ENCODE measurements around the gene MACROD2. TPM values are rescaled to one million over a fixed set of nuclear protein-coding genes. Genes with fewer than 3 reads are reported as not detected.

MACROD2 gene
- total and polyA plus RNA-seq, 2 of the 4 experiments (the other 2 are of a cell fraction), result not detected

DNA sequence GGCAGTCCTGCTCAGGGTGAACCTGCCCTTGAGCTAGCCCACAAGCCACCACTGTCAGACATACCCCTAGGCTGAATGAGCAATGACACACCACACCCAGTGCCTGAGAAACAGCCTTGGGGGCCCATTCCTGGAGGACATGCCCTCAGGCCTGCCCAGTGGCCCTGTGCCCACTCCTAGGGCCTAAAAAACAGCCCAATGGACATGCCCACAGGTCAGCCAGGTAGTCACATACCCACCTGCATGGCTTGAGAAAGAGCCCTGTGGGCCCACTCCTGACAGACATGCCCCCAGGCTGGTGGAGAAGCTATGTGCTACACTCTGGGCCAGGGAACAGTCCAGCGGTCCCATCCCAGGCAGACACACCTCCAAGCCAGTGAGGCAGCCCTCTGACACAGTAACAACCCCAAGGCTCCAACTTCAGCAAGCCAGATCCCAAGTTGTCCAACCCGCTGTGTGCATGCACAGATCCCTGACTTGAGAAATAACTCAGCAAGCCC is 2086.8 kb downstream of the MACROD2 start:
- Histone ChIP-seq H3K79me1 (ENCODE audit: low read depth in 1 of 2, low read length in 2 of 2) (no peaks in the 10 kb centered on the region), H3K4me1 (ENCODE audit: control insufficient read depth, insufficient read depth, low read length) (no peaks in the 10 kb centered on the region), H4K8ac (ENCODE audit: low read depth in 2 of 2, low read length in 2 of 2) (no peak overlapping the region), H3K9ac (ENCODE audit: low read depth, low read length) (no peak overlapping the region), H3K4ac (ENCODE audit: low read depth, low read length) (no peak overlapping the region), H2AK5ac (ENCODE audit: low read depth, low read length) (no peak overlapping the region), H2BK5ac (ENCODE audit: low read depth, low read length, poor library complexity, severe bottlenecking) (no peak overlapping the region), H2BK120ac (ENCODE audit: low read depth, low read length) (no peak overlapping the region), H3K27me3 (ENCODE audit: control insufficient read depth, insufficient read depth, low read length) (no peaks in the 10 kb centered on the region), H3K4me3 (ENCODE audit: insufficient read depth, low read depth, low read length) (no peak overlapping the region), H3K36me3 (ENCODE audit: control insufficient read depth, insufficient read depth, low read length) (no peaks in the 10 kb centered on the region), H3K4me2 (ENCODE audit: low read depth, low read length) (no peak overlapping the region), H3K18ac (ENCODE audit: low read depth, low read length) (no peak overlapping the region), H4K20me1 (ENCODE audit: insufficient read depth, low read length) (no peaks in the 10 kb centered on the region), H3K14ac (replicated peaks; ENCODE audit: low read depth, low read length) (no peak overlapping the region), H3K9me3 (ENCODE audit: control insufficient read depth, insufficient read depth, low read length) (peaks cover 9% of the 10 kb centered on the region), H2AFZ (replicated peaks; ENCODE audit: low read length, poor library complexity) (no peak overlapping the region), H3K9me1 (ENCODE audit: insufficient read depth, low read length) (no peaks in the 10 kb centered on the region), H2AK9ac (replicated peaks; ENCODE audit: low read depth, low read length, poor library complexity) (no peak overlapping the region), H4K91ac (ENCODE audit: insufficient read depth, low read depth, low read length) (no peak overlapping the region), H2BK15ac (ENCODE audit: low read depth, low read length) (no peak overlapping the region), H3K56ac (ENCODE audit: extremely low read depth, insufficient read depth, low read length) (no peak overlapping the region), H3K27ac (ENCODE audit: insufficient read depth, low read length) (no peak overlapping the region), H2BK20ac (ENCODE audit: low read depth, low read length) (no peak overlapping the region), H3K23ac (ENCODE audit: low read depth, low read length) (no peak overlapping the region), H4K5ac (ENCODE audit: low read depth, low read length) (no peak overlapping the region)
- ATAC-seq (ENCODE audit: low read depth) (no peak), DNase-seq (no peak)
- TF ChIP-seq MAZ (IDR thresholded peaks at IDR 0.05; ENCODE audit: borderline replicate concordance, low read depth, low read length) (no peak), CHD1 (IDR thresholded peaks at IDR 0.05; ENCODE audit: low read depth, low read length) (no peak), NFE2L2 (IDR thresholded peaks at IDR 0.05; ENCODE audit: low read depth, low read length) (no peak), RFX5 (IDR thresholded peaks at IDR 0.05; ENCODE audit: low read depth, low read length) (no peak), RCOR1 (IDR thresholded peaks at IDR 0.05; ENCODE audit: insufficient replicate concordance, low read length) (no peak), BHLHE40 (IDR thresholded peaks at IDR 0.05; ENCODE audit: low read depth, low read length) (no peak), MXI1 (IDR thresholded peaks at IDR 0.05; ENCODE audit: borderline replicate concordance, low read depth, low read length) (no peak), FOS (IDR thresholded peaks at IDR 0.05; ENCODE audit: low read depth, low read length) (no peak), SMC3 (IDR thresholded peaks at IDR 0.05; ENCODE audit: low read depth, low read length) (no peak), CEBPB (IDR thresholded peaks at IDR 0.05; ENCODE audit: low read depth, low read length) (no peak), MAFK (IDR thresholded peaks at IDR 0.05; ENCODE audit: low read depth, low read length) (no peak), POLR2A (IDR thresholded peaks at IDR 0.05; ENCODE audit: low read depth, low read length) (no peak), RAD21 (IDR thresholded peaks at IDR 0.05; ENCODE audit: low read length) (no peak)
- TF ChIP-seq, protein P1, sequence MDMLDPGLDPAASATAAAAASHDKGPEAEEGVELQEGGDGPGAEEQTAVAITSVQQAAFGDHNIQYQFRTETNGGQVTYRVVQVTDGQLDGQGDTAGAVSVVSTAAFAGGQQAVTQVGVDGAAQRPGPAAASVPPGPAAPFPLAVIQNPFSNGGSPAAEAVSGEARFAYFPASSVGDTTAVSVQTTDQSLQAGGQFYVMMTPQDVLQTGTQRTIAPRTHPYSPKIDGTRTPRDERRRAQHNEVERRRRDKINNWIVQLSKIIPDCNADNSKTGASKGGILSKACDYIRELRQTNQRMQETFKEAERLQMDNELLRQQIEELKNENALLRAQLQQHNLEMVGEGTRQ (IDR thresholded peaks at IDR 0.05; ENCODE audit: low read depth, low read length), result no peak
- TF ChIP-seq, protein P2, sequence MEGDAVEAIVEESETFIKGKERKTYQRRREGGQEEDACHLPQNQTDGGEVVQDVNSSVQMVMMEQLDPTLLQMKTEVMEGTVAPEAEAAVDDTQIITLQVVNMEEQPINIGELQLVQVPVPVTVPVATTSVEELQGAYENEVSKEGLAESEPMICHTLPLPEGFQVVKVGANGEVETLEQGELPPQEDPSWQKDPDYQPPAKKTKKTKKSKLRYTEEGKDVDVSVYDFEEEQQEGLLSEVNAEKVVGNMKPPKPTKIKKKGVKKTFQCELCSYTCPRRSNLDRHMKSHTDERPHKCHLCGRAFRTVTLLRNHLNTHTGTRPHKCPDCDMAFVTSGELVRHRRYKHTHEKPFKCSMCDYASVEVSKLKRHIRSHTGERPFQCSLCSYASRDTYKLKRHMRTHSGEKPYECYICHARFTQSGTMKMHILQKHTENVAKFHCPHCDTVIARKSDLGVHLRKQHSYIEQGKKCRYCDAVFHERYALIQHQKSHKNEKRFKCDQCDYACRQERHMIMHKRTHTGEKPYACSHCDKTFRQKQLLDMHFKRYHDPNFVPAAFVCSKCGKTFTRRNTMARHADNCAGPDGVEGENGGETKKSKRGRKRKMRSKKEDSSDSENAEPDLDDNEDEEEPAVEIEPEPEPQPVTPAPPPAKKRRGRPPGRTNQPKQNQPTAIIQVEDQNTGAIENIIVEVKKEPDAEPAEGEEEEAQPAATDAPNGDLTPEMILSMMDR (conservative IDR thresholded peaks at IDR 0.05; ENCODE audit: low read depth, low read length), result no peak
- TF ChIP-seq, protein P3, sequence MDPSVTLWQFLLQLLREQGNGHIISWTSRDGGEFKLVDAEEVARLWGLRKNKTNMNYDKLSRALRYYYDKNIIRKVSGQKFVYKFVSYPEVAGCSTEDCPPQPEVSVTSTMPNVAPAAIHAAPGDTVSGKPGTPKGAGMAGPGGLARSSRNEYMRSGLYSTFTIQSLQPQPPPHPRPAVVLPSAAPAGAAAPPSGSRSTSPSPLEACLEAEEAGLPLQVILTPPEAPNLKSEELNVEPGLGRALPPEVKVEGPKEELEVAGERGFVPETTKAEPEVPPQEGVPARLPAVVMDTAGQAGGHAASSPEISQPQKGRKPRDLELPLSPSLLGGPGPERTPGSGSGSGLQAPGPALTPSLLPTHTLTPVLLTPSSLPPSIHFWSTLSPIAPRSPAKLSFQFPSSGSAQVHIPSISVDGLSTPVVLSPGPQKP (IDR thresholded peaks at IDR 0.05; ENCODE audit: borderline replicate concordance, low read depth, low read length), result no peak
- BruUV-seq (replicated peaks), result no TSS peak
- WGBS, 2 experiments (ENCODE audit: extremely low coverage in 2 of 2, insufficient read length in 1 of 2), result no CpG with 5 or more reads among the region's 2 CpGs
- in situ Hi-C loops (cut with MboI; ENCODE audit: low sequenced_read_pairs), result no loop called here
- intact Hi-C loops (cut with micrococcal nuclease), result no loop called here
- ChIA-PET POLR2A (ENCODE audit: unreplicated experiment) (no interaction called here), CTCF (no interaction called here)
- dilution Hi-C loops (cut with HindIII; ENCODE audit: low sequenced_read_pairs, unreplicated experiment), result no loop called here

Measured in IMR-90 (cell line).